GM18499 (cell line): Measurements from ENCODE around the gene HEXA.

Source experiments
- ATAC-seq: cut with Tn5 transposase; IDR thresholded peaks from one replicate; pipeline ENCODE4 v1.9.1; 2021; ENCODE audit warnings: moderate number of reproducible peaks; ENCODE audit not compliant: insufficient read depth, unreplicated experiment

HEXA gene

DNA sequence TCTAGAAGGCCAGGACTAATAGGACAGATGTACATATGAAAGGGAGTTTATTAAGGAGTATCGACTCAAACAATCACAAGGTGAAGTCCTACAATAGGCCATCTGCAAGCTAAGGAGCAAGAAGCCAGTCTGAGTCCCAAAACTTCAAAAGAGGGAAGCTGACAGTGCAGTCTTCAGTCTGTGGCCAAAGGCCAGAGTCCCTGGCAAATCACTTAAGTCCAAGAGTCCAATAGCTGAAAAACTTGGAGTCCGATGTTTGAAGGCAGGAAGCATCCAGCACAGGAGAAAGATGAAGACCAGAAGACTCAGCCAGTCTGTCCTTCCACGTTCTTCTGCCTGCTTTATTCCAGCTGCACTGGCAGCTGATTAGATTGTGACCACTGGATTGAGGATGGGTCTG, 44.8 kb downstream of the HEXA start:
- ATAC-seq = no peak

DNA sequence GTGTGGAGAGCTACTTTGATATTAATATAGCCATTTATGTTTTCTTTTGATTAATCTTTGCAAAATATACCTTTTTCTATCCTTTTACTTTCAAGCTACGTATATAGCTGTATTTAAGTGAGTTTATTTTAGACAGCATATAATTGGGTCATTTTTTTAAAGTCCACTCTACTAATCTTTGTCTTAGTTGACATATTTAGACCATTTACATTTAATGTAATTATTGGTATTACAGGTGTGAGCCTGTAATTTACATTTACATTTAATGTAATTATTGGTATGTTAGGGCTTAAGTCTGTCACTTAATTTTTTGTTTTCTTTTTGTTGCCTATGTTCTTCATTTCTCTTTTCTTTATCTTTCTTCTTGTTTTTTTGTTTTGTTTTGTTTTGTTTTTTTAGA, 52.1 kb downstream of the HEXA start:
- no peak for ATAC-seq

DNA sequence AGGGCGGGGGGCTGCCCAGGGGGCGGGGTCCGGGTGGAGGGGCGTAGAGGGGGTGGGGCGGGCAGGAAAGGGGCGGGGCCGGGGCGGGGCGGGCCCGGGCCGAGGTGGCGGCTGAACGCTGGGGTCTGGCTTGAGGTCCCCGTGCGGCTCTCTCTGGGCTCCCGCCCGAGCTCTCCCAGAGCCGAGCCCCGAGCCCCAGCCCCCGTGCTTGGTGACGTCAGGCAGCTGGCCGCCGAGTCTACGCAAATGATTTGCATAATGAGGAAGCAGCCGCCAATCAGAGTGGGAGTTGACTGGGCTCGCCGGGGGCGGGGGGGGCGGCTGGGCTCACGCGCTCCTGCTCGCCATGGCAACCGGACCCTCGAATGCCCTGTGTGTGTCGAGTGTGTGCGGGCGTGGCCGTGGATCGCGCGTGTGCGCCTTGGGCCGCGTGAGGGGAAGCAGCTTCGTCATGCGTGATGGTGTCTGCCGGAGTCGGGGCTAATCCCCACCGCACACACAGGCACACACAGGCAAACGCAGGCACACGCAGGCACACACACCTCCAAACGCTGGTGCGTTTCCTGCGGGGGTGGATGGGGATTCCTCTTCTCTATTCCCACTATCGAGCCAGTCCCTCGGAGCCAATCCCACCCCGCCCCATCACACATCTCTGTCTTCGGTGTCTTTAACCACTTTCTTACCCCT, 55.7 kb downstream of the HEXA start, which contains the start of gene CELF6:
CELF6 (minus strand) TSS at position 173 of the 687 bp plus-strand sequence. CDS start 283 bp downstream, outside the sequence.
- ATAC-seq = no peak

DNA sequence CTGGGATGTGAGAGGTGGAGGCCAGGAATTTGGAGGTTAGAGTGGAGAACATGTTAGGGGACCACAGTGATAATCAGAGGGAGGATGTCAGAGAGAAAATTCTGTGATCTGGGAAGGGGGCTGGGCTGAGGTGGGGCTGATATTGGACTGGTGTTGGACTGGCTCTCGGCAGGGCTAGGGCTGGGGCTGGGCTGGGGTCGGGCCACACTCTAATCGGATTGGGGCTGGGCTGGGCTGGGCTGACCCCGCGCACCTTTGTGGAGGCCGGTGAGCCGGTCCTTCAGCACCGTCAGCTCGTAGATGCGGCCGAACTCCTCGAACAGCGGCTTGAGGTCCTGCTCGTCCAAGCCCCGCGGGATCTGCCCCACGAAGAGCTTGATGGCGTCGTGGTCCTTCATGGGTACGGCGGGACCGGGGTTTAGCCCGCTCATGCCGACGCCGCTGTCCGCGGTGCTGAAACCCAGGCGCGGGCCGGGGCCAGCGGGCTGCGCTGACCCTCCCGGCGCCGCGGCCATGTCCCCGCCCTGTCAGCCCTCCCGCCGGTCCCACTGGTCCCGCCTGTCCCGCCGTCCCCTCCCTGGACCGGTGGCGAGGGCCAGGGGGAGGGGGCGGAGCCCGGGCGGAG, 56.3 kb downstream of the HEXA start:
- no peak for ATAC-seq

DNA sequence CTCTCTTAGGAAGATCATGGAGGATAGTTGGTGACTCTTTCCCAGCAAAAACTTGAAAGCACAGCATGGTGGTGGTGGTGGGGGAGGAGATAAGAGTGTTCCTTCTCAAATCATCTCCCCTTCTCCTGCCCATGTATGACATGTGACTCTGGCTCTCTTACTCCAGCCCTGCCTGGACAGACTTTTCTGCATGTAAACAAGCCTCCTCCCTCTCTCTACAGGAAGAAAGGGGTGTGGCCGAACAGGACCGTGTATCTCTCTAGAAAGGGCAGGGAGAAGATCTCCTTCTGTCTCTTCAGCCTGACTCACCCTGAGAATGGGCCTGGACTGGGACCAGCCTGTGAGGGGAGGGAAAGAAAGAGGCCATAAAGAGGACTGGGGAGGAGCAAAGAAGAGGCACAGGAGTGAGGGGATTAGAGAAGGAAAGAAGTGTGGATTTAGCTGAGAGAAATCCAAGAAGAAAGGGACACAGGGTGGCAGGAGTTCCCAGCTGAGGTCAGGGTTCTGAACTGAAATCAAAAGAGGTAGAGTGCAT, 57.3 kb downstream of the HEXA start:
- no peak for ATAC-seq

DNA sequence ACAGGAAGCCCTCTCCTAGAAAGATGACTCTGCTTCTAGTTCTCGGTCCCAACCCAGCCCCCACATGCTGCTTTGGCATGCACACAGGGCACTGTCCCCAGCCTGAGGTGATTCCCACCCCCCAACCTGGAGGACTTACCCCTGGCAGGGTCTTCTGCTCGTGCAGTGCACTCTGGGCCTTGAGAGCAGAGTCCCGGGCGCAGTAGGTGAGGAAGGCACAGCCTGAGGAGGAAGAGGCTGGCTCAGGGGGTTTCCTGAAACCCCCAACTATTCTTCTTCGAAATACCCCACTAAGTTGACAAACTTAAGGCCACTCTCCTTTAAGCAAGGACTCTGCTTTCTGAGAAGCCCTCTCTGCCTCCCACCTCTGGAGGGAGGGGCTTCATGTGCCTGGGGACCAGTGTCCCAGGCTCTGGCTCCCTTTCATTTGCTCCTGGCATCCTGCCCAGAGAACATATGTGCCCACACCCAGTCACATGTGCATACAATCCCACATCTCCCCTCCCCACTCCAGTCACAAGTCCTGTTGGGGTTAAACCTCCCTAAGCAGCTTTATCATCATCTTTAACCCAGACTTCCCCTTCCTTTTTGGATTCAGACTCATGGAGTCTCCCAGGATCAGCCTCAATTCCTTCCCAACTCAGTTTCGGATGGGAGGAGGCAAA, 60.0 kb downstream of the HEXA start:
- no peak for ATAC-seq

DNA sequence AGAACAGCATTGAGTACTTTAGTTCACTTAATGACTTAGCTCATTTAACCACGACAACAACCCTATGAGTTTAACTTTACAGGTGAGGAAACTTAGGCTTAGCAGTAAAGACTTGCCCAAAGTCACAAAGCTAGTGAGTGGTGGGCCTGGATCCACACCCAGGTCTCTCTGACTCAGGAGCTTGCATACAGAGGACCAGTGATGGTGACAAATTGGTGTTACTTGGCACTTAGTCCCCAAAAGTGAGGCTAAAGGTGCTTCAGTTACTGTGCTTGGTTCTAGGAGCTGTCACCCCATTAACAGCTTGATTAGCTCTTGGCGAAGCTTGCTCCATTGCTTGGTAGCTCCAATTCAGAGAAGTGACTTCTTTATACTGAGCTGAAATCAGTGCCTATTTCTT, 61.9 kb downstream of the HEXA start:
- ATAC-seq = no peak

DNA sequence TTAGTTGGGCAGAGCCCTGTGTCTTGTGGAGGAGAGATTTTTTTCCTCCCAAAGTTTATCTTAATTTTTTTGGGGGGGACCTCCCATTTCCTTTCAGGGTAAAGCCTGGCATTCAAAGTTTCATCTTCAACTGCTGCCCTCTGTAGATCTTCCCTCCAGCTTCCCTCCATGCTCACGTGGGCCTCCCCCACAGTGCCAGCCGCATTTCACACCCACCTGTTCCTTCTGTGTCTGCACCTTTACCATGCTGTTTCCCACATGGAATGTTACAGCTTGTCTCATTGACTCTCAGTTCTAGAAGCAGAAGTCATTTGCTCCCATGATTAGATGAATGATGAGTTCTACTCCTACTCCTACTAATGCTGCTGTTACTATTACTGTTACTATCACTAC, 62.4 kb downstream of the HEXA start:
- ATAC-seq = no peak

DNA sequence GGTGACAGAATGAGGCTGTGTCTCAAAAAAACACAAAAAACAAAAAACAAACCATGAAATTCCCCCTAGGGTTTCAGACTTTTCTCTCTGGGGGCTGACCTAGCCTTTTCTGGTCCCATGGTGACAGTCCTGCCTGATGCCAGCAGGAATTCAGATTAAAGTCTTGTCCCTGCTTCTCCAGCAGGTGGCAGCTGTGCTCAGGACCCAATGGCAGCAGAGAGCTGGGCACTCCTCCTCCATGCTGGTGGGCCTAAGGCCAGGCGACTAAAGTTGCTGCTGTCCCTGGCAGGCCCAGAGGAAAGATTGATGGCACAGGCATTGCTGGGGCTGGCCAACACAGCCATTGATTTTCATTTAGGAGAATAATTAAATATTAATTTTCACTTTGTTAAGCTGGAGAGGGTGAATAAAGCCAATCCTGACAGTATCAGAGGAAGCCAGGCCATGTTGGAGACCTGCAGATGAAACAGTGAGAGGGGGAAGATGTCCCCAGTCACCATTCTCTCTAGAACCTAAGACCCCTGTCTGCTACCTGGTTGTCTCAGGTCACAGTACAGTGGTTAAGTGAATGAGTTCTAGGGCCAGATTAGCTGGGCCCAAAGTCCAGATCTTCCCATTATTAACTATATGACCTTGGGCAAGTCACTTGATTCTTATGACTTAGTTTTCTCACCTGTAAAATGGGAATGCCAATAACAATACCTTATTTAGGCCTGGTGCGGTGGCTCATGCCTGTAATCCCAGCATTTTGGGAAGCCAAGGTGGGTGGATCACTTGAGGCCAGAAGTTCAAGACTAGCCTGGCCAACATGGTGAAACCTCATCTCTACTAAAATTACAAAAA, 63.0 kb downstream of the HEXA start:
- no peak for ATAC-seq

DNA sequence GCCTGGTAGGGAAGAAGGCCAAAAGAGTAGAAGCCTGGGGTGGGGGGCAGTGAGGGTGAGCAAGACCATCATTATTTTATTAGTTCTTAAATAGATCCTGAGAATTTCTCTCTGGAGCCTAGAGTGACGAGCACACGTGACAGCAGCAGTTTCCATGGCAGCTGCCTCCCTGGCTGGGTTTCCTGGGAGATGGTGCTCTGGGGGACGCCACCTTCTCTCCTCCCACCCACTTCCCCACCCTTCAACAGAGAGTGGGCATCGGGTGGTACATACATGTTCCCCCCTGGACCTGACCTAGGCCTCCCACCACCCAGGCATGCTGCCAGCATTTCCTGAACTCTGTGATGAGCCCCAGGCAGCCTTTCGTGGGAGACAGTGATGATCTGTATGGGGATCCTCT, 68.8 kb downstream of the HEXA start:
- ATAC-seq = no peak

DNA sequence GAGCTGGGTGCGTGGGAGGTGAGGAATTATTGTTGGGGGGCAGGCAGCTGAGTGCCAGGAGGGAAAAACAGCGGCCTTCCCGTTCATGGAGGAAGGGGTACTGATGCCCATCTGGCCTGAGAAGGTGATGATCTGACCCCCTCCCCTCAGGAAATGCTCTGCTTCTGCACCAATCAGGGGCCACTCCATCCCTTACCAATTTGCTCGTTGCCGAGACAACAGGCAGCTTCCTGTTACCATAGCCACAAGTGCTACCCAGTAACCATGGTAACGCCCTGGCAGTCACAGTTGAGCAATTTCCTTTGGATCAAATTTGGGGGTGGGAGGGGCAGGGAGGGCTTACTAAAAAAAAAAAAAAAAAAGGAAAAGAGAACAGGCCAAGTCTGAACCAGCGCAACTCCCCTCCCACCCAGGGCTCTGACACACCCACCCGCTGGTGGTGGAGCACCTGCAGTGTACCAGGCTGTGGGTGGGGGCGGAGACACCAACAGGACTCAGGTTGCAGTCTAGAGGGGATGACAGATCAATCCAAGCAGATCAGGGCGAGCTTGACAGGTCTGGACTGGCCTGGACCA, 69.5 kb downstream of the HEXA start:
- no peak for ATAC-seq

DNA sequence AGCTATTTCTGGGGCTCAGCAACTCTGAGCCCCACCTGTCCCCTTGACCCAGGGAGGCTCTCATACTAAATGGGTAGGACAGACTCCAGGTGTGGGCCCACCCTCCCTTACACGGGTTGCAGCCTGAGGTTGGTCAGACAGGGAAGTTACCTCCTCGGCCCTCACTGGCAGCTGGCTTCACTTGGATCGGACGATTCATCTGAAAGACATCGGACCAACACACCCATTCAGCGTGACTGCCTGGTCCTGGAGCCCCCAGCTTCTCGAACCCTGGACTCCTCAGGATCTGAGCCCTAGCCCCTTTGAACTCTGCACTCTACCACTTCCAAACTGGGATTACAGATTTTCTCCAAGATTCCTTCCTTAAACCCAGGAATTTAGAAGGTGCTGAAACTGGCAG, 71.2 kb downstream of the HEXA start:
- no peak for ATAC-seq

DNA sequence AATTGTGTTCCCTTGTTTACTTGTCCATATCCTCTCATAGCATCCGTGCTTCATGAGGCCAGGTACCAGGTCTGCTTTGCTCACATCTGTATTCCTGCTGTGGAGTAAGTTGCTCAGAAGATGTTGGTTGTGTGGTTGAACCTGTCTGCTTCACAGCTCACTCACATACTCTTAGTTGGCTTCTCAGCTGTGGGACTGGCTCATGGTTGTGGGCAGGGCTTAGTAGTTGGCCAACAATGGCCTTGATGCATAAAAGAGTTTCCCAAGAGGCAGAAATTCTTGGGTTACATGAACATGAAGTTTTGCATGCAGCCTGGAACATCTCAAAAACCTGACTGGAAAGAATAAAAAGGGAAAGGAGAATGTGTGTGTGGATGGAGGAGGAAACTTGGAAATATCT, 72.9 kb downstream of the HEXA start:
- no peak for ATAC-seq
